Stimulated activated CD8-positive, alpha-beta memory T cell treated with anti-CD3 and anti-CD28 coated beads, Interleukin-15, amount 100 ng/mL, for 4 hours (primary cell): ENCODE measurements around the gene LIN37.
"Not testable (repeated sequence)": the region's sequence is repeated elsewhere in the genome, so short reads cannot be mapped to it uniquely, and the experiment has no call there.

ENCODE experiments used
- DNase-seq, 2 donors: peaks; one replicate each; pipeline ENCODE4 v3.0.0-alpha.2; 2020; ENCODE audit warnings: low read depth in 2 of 2

Gene LIN37

DNA sequence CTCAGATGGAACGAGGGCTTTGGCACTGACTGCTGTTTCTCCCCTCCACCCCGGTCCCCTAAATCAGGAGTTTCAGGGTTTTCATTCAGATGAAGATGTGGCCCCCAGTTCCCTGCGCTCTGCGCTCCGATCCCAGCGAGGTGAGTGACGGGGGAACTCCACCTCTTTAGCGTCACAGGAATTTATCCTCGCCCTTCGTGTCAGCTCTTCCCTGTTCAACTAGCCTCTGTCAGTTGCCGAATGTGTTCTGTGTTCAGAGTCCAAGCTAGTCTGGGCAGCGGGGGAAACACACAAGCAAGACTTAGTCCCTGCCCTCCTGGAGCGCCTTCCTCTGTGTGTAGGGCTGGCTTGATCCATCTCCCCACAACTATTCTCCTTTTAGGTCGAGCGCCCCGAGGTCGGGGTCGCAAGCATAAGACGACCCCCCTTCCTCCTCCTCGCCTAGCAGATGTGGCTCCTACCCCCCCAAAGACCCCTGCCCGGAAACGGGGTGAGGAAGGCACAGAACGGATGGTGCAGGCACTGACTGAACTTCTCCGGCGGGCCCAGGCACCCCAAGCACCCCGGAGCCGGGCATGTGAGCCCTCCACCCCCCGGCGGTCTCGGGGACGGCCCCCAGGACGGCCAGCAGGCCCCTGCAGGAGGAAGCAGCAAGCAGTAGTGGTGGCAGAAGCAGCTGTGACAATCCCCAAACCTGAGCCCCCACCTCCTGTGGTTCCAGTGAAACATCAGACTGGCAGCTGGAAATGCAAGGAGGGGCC, 28.8 kb upstream of the LIN37 start:
- DNase-seq = no peak

DNA sequence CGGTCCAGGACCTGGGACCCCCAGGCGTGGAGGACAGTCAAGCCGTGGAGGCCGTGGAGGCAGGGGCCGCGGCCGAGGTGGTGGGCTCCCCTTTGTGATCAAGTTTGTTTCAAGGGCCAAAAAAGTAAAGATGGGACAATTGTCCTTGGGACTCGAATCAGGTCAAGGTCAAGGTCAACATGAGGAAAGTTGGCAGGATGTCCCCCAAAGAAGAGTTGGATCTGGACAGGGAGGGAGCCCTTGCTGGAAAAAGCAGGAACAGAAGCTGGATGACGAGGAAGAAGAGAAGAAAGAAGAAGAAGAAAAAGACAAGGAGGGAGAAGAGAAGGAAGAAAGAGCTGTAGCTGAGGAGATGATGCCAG, 28.2 kb upstream of the LIN37 start:
- no peak for DNase-seq

DNA sequence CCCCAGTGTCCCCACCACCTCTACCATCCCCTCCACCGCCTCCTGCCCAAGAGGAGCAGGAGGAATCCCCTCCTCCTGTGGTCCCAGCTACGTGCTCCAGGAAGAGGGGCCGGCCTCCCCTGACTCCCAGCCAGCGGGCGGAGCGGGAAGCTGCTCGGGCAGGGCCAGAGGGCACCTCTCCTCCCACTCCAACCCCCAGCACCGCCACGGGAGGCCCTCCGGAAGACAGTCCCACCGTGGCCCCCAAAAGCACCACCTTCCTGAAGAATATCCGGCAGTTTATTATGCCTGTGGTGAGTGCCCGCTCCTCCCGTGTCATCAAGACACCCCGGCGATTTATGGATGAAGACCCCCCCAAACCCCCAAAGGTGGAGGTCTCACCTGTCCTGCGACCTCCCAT, 27.7 kb upstream of the LIN37 start:
- DNase-seq = no peak

DNA sequence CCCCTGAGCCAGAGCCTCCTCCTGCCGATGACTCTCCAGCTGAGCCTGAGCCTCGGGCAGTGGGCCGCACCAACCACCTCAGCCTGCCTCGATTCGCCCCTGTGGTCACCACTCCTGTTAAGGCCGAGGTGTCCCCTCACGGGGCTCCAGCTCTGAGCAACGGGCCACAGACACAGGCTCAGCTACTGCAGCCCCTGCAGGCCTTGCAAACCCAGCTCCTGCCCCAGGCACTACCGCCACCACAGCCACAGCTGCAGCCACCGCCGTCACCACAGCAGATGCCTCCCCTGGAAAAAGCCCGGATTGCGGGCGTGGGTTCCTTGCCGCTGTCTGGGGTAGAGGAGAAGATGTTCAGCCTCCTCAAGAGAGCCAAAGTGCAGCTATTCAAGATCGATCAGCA, 27.0 kb upstream of the LIN37 start:
- no peak for DNase-seq

DNA sequence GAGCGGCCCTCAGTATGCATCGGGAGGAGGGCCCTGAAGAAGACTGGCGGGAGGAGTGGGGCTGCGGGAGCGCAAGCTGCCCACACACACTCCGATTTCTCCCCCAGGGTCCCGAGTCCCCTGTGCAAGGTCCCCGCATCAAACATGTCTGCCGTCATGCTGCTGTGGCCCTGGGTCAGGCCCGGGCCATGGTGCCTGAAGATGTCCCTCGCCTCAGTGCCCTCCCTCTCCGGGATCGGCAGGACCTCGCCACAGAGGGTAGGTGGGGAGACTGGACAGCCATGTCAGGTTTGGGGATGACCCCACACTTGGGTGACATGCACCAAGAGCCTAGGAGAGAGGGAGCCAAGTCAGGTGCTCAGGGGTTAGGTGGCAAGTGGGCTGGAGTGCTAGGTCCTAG, 25.9 kb upstream of the LIN37 start:
- no peak for DNase-seq

DNA sequence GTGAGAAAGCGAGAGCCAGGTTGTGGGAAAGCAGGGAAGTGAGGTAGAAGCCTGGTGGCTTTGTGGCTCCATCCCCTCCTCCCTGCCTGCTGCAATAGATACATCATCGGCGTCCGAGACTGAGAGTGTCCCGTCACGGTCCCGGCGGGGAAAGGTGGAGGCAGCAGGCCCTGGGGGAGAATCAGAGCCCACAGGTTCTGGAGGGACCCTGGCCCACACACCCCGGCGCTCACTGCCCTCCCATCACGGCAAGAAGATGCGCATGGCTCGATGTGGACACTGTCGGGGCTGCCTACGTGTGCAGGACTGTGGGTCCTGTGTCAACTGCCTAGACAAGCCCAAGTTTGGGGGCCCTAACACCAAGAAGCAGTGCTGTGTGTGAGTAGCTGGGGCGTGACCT, 25.5 kb upstream of the LIN37 start:
- no peak for DNase-seq

DNA sequence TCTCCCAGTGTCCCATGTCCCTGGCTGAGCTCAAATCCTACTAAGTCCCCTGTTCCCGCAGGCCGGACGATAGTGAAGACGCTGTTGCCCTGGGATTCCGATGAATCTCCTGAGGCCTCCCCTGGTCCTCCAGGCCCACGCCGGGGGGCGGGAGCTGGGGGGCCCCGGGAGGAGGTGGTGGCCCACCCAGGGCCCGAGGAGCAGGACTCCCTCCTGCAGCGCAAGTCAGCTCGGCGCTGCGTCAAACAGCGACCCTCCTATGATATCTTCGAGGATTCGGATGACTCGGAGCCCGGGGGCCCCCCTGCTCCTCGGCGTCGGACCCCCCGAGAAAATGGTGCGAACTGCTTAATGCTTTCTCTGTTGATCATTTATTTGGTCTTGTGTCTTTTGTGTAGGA, 24.7 kb upstream of the LIN37 start:
- no peak for DNase-seq

DNA sequence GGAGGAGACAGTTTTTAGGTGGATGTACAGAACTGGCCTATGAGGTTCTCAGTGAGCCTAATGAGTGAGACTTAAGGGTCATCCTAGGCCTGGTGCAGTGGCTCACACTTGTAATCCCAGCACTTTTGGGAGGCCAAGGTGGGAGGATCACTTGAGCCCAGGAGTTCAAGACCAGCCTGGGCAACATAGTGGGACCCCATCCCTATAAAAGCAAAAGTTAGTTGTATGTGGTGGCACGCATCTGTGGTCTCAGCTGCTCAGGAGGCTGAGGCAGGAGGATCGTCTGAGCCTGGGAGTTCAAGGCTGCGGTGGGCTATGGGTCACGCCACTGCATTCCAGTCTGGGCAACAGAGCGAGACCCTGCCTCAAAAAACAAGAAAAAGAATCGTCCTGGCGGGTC, 24.2 kb upstream of the LIN37 start:
- not testable (repeated sequence) for DNase-seq

DNA sequence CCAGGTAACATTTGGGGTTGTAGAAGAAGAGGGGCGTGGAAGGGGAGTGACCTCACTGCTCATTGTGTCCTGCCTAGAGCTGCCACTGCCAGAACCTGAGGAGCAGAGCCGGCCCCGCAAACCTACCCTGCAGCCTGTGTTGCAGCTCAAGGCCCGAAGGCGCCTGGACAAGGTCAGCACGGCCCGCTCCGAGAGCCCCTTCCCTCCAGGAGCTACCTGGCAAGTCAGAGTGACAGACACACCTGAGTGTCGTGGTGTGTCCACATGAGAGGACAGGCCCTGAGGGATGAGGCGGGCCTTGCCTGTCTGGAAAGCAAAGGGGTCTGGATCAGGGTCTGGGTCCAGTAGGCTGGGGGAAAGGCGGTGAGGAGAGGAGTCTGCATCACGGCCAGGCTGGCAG, 23.8 kb upstream of the LIN37 start:
- DNase-seq = no peak

DNA sequence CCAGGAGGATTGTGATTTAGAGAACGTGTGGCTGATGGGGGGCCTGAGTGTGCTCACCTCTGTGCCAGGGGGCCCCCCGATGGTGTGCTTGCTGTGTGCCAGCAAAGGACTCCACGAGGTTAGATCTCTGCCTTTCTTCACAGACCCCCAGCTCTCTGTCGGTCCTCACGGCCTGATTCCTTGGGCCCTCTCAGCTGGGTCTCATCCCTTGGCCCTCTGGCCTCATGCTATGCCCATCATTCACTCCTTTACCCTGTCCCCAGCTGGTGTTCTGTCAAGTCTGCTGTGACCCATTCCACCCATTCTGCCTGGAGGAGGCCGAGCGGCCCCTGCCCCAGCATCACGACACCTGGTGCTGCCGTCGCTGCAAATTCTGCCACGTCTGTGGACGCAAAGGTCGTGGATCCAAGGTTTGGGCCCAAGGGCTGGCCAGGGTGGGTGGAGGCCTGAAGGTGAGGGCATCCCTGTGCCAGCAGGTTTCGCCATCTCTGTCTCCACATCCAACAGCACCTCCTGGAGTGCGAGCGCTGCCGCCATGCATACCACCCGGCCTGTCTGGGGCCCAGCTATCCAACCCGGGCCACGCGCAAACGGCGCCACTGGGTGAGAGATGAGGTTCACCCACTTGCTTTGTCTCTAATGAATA, 23.0 kb upstream of the LIN37 start:
- no peak for DNase-seq

DNA sequence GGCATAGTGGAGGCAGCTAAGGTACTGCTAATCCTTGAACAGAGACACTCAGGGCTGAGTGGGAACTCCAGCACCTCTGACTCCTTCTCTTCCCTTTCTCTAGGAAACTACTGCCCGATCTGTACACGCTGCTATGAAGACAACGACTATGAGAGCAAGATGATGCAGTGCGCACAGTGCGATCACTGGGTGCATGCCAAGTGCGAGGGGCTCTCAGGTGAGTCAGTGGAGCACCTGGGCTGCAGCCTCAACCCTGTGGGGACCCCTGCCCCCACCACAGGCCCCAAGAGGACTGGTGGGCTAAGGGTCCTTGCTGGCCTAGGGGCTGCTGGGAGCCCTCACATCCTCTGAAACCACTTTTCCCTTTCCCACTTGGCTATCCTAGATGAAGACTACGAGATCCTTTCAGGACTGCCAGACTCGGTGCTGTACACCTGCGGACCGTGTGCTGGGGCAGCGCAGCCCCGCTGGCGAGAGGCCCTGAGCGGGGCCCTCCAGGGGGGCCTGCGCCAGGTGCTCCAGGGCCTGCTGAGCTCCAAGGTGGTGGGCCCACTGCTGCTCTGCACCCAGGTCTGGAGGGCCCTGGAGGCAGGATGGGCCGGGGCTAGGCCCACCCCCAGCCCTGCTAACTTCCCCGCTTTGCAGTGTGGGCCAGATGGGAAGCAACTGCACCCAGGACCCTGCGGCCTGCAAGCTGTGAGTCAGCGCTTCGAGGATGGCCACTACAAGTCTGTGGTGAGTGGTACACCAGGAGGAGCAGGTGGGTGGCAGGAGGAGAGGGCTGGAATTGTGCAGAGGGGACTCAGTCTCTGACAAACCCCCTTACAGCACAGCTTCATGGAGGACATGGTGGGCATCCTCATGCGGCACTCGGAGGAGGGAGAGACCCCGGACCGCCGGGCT, 21.1 kb upstream of the LIN37 start:
- DNase-seq = no peak

DNA sequence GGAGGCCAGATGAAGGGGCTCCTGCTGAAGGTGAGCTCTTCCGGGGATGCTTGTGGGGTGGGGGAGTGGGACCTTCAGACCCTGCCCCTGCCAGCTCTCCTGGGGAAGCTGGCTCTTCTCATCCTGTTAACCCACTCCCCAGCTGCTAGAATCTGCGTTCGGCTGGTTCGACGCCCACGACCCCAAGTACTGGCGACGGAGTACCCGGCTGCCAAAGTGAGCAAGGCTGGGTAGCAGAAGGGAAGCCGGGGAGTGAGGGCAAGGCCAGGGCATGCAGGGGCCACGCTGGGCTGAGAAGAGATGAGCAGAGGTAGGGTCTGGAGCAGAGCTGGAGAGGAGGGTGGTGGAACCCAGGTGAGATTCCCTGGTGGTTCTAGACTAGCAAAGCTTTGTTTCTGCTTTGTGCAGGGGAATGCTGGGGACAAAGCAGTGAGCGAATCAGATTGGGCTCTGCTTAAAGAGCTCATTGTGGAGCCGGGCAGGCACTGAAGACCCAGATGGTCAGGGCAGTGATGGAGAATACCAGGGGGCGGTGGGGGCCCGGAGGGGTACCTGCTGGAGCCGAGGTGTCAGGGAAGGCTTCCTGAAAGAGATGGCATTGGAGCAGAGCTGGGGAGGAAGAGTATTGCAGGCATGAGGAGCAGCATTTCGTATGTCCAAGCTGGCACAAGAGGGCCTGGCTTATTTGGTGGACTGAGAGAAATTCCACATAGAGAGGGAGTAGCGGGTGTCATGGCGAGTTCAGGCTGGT, 20.2 kb upstream of the LIN37 start:
- no peak for DNase-seq

DNA sequence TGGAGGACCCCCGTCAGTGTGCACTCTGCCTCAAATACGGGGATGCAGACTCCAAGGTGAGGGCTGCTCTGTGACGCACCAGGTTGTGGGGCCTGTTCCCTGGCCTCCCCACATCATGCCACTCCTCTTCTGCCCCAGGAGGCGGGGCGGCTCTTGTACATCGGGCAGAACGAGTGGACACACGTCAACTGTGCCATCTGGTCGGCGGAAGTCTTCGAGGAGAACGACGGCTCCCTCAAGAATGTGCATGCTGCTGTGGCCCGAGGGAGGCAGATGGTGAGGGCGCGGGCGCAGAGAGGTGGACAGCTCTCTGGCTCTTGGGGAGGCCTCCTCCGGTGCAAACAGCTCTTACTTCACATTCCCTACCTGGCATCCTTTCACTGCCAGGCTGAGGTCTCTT, 19.4 kb upstream of the LIN37 start:
- no peak for DNase-seq

DNA sequence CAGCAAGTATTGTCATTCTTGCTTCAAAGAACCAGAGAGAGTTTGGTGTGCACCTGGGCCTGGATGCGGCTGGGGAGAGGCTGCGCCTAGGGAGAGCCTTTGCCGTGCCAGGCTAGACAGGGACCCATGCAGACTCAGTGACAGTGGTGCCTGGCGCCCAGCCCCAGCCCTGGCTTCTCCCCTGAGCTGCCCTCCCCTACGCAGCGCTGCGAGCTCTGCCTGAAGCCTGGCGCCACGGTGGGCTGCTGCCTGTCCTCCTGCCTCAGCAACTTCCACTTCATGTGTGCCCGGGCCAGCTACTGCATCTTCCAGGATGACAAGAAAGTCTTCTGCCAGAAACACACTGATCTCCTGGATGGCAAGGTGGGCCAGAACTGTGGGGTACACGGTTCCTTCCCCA, 18.6 kb upstream of the LIN37 start:
- DNase-seq = no peak

DNA sequence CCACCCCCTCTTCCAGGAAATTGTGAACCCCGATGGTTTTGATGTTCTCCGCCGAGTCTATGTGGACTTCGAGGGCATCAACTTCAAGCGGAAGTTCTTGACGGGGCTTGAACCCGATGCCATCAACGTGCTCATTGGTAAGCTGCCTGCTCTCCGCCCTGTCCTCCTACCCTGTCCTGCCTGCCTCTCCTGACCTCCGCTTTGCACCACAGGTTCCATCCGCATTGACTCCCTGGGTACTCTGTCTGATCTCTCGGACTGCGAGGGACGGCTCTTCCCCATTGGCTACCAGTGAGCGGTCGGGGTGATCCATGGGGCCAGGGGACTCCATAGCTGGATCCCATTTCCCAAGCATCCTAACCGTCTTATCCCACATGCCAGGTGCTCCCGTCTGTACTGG, 18.1 kb upstream of the LIN37 start:
- no peak for DNase-seq

DNA sequence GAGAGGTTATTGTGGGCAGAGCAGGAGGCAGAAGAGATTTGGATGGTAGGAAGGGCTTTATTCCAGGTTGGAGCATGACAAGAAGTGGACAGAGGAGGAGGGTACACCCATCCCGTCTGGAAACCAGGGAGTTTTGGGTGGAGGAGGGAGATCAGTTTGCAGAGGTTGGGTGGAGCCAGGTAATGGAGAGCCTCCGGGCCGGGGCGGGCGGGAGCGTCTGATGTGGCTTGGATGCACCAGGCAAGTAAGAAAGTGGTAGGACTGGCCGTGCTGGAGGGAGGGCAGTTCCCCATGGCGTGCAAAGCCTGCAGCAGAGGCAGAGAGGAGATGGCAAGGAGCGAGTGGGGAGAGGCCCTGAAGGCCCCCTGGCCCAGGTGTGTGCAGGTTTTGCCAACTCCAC, 17.0 kb upstream of the LIN37 start:
- no peak for DNase-seq

DNA sequence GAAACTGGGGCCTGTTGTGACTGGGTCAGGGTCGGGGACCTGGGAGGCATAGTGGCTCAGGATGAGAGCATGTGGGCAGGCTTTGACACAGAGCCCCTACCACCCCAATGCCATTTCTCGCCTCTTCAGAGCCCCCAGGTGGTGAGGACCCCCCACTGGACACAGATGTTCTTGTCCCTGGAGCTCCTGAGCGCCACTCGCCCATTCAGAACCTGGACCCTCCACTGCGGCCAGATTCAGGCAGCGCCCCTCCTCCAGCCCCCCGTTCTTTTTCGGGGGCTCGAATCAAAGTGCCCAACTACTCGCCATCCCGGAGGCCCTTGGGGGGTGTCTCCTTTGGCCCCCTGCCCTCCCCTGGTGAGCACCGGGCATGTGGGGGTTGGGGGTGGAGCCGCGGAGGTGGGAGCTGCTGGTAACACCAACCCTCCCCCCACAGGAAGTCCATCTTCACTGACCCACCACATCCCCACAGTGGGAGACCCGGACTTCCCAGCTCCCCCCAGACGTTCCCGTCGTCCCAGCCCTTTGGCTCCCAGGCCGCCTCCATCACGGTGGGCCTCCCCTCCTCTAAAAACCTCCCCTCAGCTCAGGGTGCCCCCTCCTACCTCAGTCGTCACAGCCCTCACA, 16.5 kb upstream of the LIN37 start:
- no peak for DNase-seq

DNA sequence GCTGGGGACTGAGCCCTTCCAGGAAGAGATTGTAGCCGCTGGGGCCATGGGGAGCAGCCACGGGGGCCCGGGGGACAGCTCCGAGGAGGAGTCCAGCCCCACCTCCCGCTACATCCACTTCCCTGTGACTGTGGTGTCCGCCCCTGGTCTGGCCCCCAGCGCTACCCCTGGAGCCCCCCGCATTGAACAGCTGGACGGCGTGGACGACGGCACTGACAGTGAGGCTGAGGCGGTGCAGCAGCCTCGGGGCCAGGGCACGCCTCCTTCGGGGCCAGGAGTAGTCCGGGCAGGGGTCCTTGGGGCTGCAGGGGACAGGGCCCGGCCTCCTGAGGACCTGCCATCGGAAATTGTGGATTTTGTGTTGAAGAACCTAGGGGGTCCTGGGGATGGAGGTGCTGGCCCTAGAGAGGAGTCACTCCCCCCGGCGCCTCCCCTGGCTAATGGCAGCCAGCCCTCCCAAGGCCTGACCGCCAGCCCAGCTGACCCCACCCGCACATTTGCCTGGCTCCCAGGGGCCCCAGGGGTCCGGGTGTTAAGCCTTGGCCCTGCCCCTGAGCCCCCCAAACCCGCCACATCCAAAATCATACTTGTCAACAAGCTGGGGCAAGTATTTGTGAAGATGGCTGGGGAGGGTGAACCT, 15.7 kb upstream of the LIN37 start:
- no peak for DNase-seq

DNA sequence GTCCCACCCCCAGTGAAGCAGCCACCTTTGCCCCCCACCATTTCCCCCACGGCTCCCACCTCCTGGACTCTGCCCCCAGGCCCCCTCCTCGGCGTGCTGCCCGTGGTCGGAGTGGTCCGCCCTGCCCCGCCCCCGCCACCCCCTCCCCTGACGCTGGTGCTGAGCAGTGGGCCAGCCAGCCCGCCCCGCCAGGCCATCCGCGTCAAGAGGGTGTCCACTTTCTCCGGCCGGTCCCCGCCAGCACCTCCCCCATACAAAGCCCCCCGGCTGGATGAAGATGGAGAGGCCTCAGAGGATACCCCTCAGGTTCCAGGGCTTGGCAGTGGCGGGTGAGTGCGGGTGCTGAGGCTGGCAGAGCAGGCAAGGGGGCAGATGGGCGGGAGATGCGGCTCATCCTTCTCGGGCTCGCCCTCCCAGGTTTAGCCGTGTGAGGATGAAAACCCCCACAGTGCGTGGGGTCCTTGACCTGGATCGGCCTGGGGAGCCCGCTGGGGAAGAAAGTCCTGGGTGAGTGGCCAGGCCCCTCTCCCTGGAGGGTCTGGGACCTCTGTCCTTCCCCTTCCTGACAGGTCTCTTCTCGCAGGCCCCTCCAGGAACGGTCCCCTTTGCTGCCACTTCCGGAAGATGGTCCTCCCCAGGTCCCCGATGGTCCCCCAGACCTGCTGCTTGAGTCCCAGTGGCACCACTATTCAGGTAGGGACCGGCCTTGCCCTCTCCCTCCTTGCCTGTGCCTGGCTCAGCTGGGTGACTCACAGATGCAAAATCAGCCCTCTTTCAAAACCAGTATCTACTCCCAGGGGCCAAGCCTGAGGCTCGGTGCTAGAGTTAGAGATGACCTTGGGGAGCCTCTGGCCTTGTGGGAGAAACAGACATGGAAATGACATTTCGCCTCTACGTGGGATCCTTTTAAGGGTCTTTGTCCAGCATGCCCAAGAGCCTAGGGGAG, 14.9 kb upstream of the LIN37 start:
- no peak for DNase-seq

DNA sequence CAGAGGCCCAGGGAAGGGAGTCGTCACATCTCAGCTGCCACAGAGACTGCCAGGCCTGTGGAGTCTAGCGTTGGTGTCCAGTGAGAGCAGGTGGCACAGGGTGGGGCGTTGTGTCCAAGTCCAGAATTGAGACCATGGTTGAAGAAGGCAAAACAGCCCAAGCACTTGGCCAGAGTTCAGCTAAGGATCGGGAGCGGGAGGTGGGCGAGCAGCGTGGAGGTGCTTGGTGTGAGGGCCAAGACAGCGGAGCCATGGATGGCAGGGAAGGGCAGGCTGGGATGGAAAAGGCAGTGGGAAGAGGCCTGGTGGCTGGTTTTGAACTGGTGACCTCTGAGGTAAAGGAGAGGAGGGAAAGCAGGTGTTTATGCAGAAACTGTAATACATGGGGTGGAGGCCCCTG, 14.1 kb upstream of the LIN37 start:
- DNase-seq = no peak
